Measurements from ENCODE around the gene EVX2.

- TF ChIP-seq CTCF (IDR thresholded peaks at IDR 0.05), result peak in 5 of 7 experiments; percentile 62 to 97 (median 87)
- no peak for TF ChIP-seq POLR2AphosphoS5 (IDR thresholded peaks at IDR 0.05)
- no peak for TF ChIP-seq POLR2A (IDR thresholded peaks at IDR 0.05)
- no peak for TF ChIP-seq EP300 (IDR thresholded peaks at IDR 0.05)
These were observed 43.4 kb upstream of the EVX2 start for GRCh38 chr2:176126929-176127773.

Measured in stomach (tissue), 4 donors.